ENCODE measurements around the gene FBN1.

DNA sequence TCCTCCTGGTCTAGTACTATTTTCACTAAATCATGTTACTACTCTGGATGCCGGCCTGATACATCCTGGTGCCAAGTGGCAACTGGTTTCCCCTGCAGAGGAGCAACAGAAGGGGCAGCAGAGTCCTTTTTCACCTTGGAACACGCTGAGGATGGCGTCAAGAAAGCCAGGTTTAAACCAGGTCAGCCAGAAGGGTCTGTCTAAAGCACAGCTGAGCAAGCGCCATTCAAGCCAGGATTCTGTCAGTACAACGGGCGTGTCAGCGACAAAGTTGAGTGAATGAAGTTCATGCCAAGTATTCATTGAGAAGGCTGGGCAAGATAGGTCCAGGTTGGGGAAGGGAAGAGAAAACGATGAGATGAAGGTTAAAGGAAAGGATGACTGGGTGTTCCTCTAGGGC is 88.2 kb downstream of the FBN1 start:
- TF ChIP-seq, protein P1, sequence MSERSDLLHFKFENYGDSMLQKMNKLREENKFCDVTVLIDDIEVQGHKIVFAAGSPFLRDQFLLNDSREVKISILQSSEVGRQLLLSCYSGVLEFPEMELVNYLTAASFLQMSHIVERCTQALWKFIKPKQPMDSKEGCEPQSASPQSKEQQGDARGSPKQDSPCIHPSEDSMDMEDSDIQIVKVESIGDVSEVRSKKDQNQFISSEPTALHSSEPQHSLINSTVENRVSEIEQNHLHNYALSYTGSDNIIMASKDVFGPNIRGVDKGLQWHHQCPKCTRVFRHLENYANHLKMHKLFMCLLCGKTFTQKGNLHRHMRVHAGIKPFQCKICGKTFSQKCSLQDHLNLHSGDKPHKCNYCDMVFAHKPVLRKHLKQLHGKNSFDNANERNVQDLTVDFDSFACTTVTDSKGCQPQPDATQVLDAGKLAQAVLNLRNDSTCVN (CRISPR knock-in tag; IDR thresholded peaks at IDR 0.05; ENCODE audit: borderline replicate concordance), result no peak
- TF ChIP-seq ZNF3 (CRISPR knock-in tag; IDR thresholded peaks at IDR 0.05) (no peak), AKNA (CRISPR knock-in tag; IDR thresholded peaks at IDR 0.05; ENCODE audit: borderline replicate concordance) (no peak)
- TF ChIP-seq, protein P2, sequence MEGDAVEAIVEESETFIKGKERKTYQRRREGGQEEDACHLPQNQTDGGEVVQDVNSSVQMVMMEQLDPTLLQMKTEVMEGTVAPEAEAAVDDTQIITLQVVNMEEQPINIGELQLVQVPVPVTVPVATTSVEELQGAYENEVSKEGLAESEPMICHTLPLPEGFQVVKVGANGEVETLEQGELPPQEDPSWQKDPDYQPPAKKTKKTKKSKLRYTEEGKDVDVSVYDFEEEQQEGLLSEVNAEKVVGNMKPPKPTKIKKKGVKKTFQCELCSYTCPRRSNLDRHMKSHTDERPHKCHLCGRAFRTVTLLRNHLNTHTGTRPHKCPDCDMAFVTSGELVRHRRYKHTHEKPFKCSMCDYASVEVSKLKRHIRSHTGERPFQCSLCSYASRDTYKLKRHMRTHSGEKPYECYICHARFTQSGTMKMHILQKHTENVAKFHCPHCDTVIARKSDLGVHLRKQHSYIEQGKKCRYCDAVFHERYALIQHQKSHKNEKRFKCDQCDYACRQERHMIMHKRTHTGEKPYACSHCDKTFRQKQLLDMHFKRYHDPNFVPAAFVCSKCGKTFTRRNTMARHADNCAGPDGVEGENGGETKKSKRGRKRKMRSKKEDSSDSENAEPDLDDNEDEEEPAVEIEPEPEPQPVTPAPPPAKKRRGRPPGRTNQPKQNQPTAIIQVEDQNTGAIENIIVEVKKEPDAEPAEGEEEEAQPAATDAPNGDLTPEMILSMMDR (CRISPR knock-in tag; IDR thresholded peaks at IDR 0.05), result no peak
- TF ChIP-seq, protein P3, sequence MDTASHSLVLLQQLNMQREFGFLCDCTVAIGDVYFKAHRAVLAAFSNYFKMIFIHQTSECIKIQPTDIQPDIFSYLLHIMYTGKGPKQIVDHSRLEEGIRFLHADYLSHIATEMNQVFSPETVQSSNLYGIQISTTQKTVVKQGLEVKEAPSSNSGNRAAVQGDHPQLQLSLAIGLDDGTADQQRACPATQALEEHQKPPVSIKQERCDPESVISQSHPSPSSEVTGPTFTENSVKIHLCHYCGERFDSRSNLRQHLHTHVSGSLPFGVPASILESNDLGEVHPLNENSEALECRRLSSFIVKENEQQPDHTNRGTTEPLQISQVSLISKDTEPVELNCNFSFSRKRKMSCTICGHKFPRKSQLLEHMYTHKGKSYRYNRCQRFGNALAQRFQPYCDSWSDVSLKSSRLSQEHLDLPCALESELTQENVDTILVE (CRISPR knock-in tag; IDR thresholded peaks at IDR 0.05), result no peak
